ENCODE measurements around the gene B2M. TPM values are rescaled to one million over a fixed set of nuclear protein-coding genes. Genes with fewer than 3 reads are reported as not detected.

B2M gene
- total RNA-seq, 4 donors from 2014 or later: 1,151 to 3,314 (median 1,975) TPM

DNA sequence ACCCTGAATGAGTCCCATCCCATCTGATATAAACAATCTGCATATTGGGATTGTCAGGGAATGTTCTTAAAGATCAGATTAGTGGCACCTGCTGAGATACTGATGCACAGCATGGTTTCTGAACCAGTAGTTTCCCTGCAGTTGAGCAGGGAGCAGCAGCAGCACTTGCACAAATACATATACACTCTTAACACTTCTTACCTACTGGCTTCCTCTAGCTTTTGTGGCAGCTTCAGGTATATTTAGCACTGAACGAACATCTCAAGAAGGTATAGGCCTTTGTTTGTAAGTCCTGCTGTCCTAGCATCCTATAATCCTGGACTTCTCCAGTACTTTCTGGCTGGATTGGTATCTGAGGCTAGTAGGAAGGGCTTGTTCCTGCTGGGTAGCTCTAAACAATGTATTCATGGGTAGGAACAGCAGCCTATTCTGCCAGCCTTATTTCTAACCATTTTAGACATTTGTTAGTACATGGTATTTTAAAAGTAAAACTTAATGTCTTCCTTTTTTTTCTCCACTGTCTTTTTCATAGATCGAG, 4.5 kb downstream of the B2M start:
- H3K9me3 ChIP-seq: no peaks in the 10 kb centered on the region
- H3K4me1 ChIP-seq: peaks cover 0 to 39% (median 12%) of the 10 kb centered on the region in 3 donors
- no peak for ATAC-seq
- H3K27ac ChIP-seq: no peak overlapping the region
- H3K27me3 ChIP-seq: no peaks in the 10 kb centered on the region
- WGBS, 2 donors (ENCODE audit: low coverage in 1 of 2): 95 to 100% methylated on average over 1 to 2 of the region's 2 CpGs
- TF ChIP-seq POLR2A (IDR thresholded peaks at IDR 0.05) (no peak), EP300 (IDR thresholded peaks at IDR 0.05) (no peak)
- TF ChIP-seq, protein P1, sequence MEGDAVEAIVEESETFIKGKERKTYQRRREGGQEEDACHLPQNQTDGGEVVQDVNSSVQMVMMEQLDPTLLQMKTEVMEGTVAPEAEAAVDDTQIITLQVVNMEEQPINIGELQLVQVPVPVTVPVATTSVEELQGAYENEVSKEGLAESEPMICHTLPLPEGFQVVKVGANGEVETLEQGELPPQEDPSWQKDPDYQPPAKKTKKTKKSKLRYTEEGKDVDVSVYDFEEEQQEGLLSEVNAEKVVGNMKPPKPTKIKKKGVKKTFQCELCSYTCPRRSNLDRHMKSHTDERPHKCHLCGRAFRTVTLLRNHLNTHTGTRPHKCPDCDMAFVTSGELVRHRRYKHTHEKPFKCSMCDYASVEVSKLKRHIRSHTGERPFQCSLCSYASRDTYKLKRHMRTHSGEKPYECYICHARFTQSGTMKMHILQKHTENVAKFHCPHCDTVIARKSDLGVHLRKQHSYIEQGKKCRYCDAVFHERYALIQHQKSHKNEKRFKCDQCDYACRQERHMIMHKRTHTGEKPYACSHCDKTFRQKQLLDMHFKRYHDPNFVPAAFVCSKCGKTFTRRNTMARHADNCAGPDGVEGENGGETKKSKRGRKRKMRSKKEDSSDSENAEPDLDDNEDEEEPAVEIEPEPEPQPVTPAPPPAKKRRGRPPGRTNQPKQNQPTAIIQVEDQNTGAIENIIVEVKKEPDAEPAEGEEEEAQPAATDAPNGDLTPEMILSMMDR (IDR thresholded peaks at IDR 0.05): no peak
- no peak overlapping the region for H3K4me3 ChIP-seq
- H3K36me3 ChIP-seq: peaks cover 0 to 46% of the 10 kb centered on the region in 2 donors

DNA sequence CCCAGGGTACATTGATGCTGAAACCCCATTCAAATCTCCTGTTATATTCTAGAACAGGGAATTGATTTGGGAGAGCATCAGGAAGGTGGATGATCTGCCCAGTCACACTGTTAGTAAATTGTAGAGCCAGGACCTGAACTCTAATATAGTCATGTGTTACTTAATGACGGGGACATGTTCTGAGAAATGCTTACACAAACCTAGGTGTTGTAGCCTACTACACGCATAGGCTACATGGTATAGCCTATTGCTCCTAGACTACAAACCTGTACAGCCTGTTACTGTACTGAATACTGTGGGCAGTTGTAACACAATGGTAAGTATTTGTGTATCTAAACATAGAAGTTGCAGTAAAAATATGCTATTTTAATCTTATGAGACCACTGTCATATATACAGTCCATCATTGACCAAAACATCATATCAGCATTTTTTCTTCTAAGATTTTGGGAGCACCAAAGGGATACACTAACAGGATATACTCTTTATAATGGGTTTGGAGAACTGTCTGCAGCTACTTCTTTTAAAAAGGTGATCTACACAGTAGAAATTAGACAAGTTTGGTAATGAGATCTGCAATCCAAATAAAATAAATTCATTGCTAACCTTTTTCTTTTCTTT, 5.8 kb downstream of the B2M start:
- Histone ChIP-seq H3K27me3 (no peaks in the 10 kb centered on the region), H3K36me3 (peaks cover 0 to 46% of the 10 kb centered on the region in 2 donors), H3K4me3 (no peak overlapping the region), H3K4me1 (peaks cover 0 to 39% (median 12%) of the 10 kb centered on the region in 3 donors), H3K9me3 (no peaks in the 10 kb centered on the region), H3K27ac (no peak overlapping the region)
- WGBS, 2 donors (ENCODE audit: low coverage in 1 of 2): 87 to 100% methylated on average over 1 to 2 of the region's 2 CpGs
- no peak for TF ChIP-seq POLR2AphosphoS5 (IDR thresholded peaks at IDR 0.05)
- TF ChIP-seq EP300 (IDR thresholded peaks at IDR 0.05): no peak
- TF ChIP-seq, protein P1 (IDR thresholded peaks at IDR 0.05): no peak
- TF ChIP-seq POLR2A (IDR thresholded peaks at IDR 0.05): no peak
- no peak for ATAC-seq

DNA sequence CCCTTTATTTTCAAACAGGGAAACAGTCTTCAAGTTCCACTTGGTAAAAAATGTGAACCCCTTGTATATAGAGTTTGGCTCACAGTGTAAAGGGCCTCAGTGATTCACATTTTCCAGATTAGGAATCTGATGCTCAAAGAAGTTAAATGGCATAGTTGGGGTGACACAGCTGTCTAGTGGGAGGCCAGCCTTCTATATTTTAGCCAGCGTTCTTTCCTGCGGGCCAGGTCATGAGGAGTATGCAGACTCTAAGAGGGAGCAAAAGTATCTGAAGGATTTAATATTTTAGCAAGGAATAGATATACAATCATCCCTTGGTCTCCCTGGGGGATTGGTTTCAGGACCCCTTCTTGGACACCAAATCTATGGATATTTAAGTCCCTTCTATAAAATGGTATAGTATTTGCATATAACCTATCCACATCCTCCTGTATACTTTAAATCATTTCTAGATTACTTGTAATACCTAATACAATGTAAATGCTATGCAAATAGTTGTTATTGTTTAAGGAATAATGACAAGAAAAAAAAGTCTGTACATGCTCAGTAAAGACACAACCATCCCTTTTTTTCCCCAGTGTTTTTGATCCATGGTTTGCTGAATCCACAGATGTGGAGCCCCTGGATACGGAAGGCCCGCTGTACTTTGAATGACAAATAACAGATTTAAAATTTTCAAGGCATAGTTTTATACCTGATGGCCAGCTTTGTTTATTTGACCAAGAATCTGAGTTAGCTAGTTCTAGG, 7.0 kb downstream of the B2M start:
- H3K36me3 ChIP-seq: peaks cover 0 to 46% of the 10 kb centered on the region in 2 donors
- no peaks in the 10 kb centered on the region for H3K27me3 ChIP-seq
- no peak for ATAC-seq
- 60 to 92% methylated on average over 3 to 4 of the region's 4 CpGs for WGBS, 2 donors (ENCODE audit: low coverage in 1 of 2)
- H3K9me3 ChIP-seq: no peaks in the 10 kb centered on the region
- no peak overlapping the region for H3K27ac ChIP-seq
- H3K4me3 ChIP-seq: no peak overlapping the region
- peaks cover 0 to 31% (median 12%) of the 10 kb centered on the region in 3 donors for H3K4me1 ChIP-seq
- TF ChIP-seq POLR2AphosphoS5 (IDR thresholded peaks at IDR 0.05) (no peak), EP300 (IDR thresholded peaks at IDR 0.05) (no peak), POLR2A (IDR thresholded peaks at IDR 0.05) (no peak)
- TF ChIP-seq, protein P1 (IDR thresholded peaks at IDR 0.05): no peak

DNA sequence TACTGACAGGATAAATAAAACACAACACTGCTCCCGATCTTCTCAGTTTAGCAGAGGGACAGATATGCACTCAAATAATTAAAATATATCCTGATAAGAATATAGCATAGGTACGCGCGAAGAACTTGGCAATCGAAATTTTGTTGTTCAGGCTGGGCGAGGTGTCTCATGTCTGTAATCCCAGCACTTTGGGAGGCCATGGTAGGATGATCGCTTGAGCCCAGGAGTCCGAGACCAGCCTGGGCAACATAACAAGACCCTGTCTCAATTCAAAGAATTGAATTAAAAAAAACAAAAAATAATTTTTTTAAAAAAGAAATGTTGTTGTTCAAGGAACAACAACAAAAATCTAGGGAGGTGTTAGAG, 7.6 kb downstream of the B2M start:
- peaks cover 0 to 26% (median 12%) of the 10 kb centered on the region in 3 donors for H3K4me1 ChIP-seq
- H3K4me3 ChIP-seq: no peak overlapping the region
- no peaks in the 10 kb centered on the region for H3K9me3 ChIP-seq
- H3K27me3 ChIP-seq: no peaks in the 10 kb centered on the region
- TF ChIP-seq POLR2A (IDR thresholded peaks at IDR 0.05): no peak
- no peak for TF ChIP-seq EP300 (IDR thresholded peaks at IDR 0.05)
- TF ChIP-seq, protein P1 (IDR thresholded peaks at IDR 0.05): no peak
- TF ChIP-seq POLR2AphosphoS5 (IDR thresholded peaks at IDR 0.05): no peak
- peaks cover 0 to 46% of the 10 kb centered on the region in 2 donors for H3K36me3 ChIP-seq
- WGBS, 2 donors (ENCODE audit: low coverage in 1 of 2): 84 to 88% methylated on average over 5 to 8 of the region's 8 CpGs
- ATAC-seq: no peak
- H3K27ac ChIP-seq: no peak overlapping the region
